HG02885 (cell line): ENCODE measurements around the gene CCDC197.
A peak's percentile ranks its signal among the peaks of the same experiment; 100 is the strongest.

Experiments
- ATAC-seq: cut with Tn5 transposase; IDR thresholded peaks from one replicate; pipeline ENCODE4 v1.9.1; 2021; ENCODE audit warnings: mild to moderate bottlenecking; ENCODE audit not compliant: unreplicated experiment, poor library complexity

The CCDC197 gene

GRCh38 chr14:93976477-93977057 is 20.5 kb upstream of the CCDC197 start, which contains the start of gene ASB2:
TSS of gene ASB2 (minus strand) at chr14:93976570. CDS start at chr14:93964539, 12,031 bp downstream.
- peak; percentile 10 for ATAC-seq

- ATAC-seq, result no peak
These were observed 19.9 kb upstream of the CCDC197 start for GRCh38 chr14:93977171-93977570.

- no peak for ATAC-seq
These were observed 19.1 kb upstream of the CCDC197 start for GRCh38 chr14:93977790-93978581.

GRCh38 chr14:93978735-93979134 is 18.4 kb upstream of the CCDC197 start:
- ATAC-seq, result no peak

- ATAC-seq, result no peak
These were observed 16.5 kb upstream of the CCDC197 start for GRCh38 chr14:93980456-93981201.

- ATAC-seq, result no peak
These were observed 15.5 kb upstream of the CCDC197 start for GRCh38 chr14:93981316-93982229.

GRCh38 chr14:93982230-93983007 is 14.7 kb upstream of the CCDC197 start:
- ATAC-seq, result no peak

- ATAC-seq, result no peak
These were observed 13.0 kb upstream of the CCDC197 start for GRCh38 chr14:93984070-93984469.

GRCh38 chr14:93984987-93985410 is 12.1 kb upstream of the CCDC197 start:
- ATAC-seq, result no peak

- no peak for ATAC-seq
These were observed 10.1 kb upstream of the CCDC197 start for GRCh38 chr14:93986955-93987354.

GRCh38 chr14:93987376-93987775 is 9.7 kb upstream of the CCDC197 start:
- ATAC-seq, result no peak

GRCh38 chr14:93987815-93988476 is 9.2 kb upstream of the CCDC197 start:
- no peak for ATAC-seq

GRCh38 chr14:93989939-93990338 is 7.2 kb upstream of the CCDC197 start:
- ATAC-seq, result peak; percentile 55

GRCh38 chr14:93991212-93991611 is 5.9 kb upstream of the CCDC197 start:
- ATAC-seq, result no peak

GRCh38 chr14:93991649-93992048 is 5.5 kb upstream of the CCDC197 start:
- no peak for ATAC-seq

GRCh38 chr14:93993382-93993781 is 3.7 kb upstream of the CCDC197 start:
- no peak for ATAC-seq

GRCh38 chr14:93994919-93995682 is 2.0 kb upstream of the CCDC197 start:
- no peak for ATAC-seq

GRCh38 chr14:93996130-93996695 is 888 bp upstream of the CCDC197 start:
- no peak for ATAC-seq
